ENCODE results near the gene INTS3.

DNA sequence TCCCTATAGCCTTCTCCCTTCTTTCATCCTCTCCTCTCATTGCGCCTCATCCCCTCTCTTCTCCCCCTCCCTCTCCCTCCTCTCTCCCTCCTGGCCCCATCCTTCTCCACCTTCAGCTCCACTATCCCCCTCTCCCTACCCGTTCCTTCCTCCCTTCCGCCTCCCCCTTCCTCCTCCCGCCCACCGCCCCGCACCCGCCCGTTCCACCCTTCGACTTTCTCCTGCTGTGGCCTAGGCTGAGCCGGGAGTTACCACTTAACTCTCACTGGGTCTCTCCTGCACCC is 47.8 kb upstream of the INTS3 start:
- TF ChIP-seq, protein P1, sequence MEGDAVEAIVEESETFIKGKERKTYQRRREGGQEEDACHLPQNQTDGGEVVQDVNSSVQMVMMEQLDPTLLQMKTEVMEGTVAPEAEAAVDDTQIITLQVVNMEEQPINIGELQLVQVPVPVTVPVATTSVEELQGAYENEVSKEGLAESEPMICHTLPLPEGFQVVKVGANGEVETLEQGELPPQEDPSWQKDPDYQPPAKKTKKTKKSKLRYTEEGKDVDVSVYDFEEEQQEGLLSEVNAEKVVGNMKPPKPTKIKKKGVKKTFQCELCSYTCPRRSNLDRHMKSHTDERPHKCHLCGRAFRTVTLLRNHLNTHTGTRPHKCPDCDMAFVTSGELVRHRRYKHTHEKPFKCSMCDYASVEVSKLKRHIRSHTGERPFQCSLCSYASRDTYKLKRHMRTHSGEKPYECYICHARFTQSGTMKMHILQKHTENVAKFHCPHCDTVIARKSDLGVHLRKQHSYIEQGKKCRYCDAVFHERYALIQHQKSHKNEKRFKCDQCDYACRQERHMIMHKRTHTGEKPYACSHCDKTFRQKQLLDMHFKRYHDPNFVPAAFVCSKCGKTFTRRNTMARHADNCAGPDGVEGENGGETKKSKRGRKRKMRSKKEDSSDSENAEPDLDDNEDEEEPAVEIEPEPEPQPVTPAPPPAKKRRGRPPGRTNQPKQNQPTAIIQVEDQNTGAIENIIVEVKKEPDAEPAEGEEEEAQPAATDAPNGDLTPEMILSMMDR (IDR thresholded peaks at IDR 0.05 in 4 of 5, conservative IDR thresholded peaks at IDR 0.05 in 1 of 5) = no peak
- TF ChIP-seq POLR2A (IDR thresholded peaks at IDR 0.05) = no peak
